ENCODE data around the gene LYZ.

The LYZ gene

GRCh38 chr12:69388371-69388770, 40.2 kb downstream of the LYZ start:
- peak; percentile 75 for DNase-seq (ENCODE audit: low read depth)

- peak; percentile 88 for DNase-seq (ENCODE audit: low read depth)
Measured at GRCh38 chr12:69389831-69390230, 41.6 kb downstream of the LYZ start.

DNA sequence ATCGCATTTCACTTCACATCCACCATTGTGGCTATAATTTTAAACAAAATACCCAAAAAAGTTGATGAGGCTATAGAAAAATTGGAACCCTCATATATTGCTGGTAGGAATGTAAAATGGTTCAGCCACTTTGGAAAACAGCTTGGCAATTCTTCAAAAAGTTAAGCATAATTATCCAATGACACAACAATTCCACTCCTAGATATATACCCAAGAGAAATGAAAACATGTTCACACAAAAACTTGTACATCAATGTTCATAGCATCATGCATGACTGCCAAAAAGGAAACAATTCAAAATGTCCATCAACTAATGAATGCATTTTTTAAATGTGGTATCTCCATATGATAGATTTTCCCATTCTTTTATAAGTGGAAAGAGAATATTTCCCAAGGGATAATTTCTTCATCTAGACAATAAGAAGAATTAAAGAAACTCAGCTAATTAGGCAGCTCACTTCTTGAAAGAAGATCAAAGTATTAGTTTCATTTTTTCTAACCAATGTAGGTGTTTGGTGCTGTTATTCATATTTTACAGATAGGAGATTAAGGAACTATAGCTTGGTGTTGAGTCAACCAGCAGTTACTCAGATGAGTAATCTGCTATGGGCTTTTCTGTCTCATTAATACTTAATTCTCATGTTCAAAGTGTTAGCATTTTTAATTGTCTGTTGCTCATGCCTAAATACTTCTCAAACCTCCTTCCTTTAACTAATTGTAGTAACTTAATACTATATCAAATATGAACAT, 44.2 kb downstream of the LYZ start:
- DNase-seq (ENCODE audit: low read depth), result peak; percentile 44

DNA sequence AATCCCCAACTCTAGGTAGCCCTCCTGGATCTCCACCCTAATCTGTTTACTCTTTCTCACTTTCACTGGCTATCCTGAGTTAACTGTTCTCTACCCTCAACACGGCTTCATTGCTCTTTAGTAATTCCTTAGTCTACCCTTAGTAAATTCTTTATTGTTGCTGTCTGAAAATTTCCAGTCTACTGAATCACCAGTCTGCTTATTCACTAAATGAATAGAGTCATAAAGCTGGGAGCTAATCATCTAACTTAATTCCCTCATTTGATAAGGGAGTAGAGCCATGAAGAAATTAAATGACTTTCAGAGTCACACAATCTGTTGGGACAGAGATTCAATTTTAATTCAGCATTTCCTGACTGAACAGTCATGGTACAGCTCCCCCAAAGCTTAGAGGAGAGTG, 47.9 kb downstream of the LYZ start:
- DNase-seq (ENCODE audit: low read depth), result peak; percentile 45

- no peak for DNase-seq (ENCODE audit: low read depth)
Measured at GRCh38 chr12:69396963-69397362, 48.8 kb downstream of the LYZ start.

- peak; percentile 67 for DNase-seq (ENCODE audit: low read depth)
Measured at GRCh38 chr12:69397978-69398377, 49.8 kb downstream of the LYZ start.

DNA sequence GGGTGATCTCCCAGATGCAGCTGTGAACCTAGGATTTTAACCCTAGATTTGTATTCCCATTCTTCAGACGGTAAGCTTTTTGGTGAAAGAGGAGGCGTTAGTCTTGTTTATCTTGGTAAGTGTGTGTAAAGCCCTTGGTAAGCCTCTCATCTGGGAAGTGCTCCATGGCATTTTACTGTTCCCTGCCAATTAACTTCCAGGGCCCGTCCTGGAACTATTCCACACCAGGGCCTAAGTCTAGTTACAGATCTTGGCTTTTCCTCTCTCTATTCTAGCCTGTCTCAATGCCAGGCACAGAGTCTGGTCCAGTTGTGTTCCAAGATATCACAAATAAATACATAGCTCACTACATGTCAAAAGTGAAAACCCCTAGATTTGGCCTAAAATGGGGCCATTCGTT, 53.8 kb downstream of the LYZ start:
- DNase-seq (ENCODE audit: low read depth), result no peak
